OCI-M2 (cell line): ENCODE results near the gene EFNA5.

Experiments used
- DNase-seq: peaks from one replicate; lab custom pipeline; 2025; ENCODE audit not compliant: unreplicated experiment; lab: John Stamatoyannopoulos, UW

EFNA5 gene

GRCh38 chr5:107670932-107671741 is at the start of gene EFNA5:
EFNA5 (minus strand) TSS chr5:107670937.
- no peak for DNase-seq

GRCh38 chr5:107719034-107719606 is 48.4 kb upstream of the EFNA5 start:
- no peak for DNase-seq

GRCh38 chr5:107717816-107718215 is 47.1 kb upstream of the EFNA5 start:
- no peak for DNase-seq

- no peak for DNase-seq
Measured at GRCh38 chr5:107713228-107713627, 42.5 kb upstream of the EFNA5 start.

GRCh38 chr5:107712359-107712870 is 41.7 kb upstream of the EFNA5 start:
- DNase-seq = no peak

GRCh38 chr5:107705402-107706014 is 34.8 kb upstream of the EFNA5 start:
- no peak for DNase-seq

- no peak for DNase-seq
Measured at GRCh38 chr5:107704681-107705401, 34.1 kb upstream of the EFNA5 start.

- DNase-seq = no peak
Measured at GRCh38 chr5:107700481-107700880, 29.7 kb upstream of the EFNA5 start.

- DNase-seq = no peak
Measured at GRCh38 chr5:107699425-107699824, 28.7 kb upstream of the EFNA5 start.

GRCh38 chr5:107698286-107698685 is 27.5 kb upstream of the EFNA5 start:
- DNase-seq = no peak

- DNase-seq = no peak
Measured at GRCh38 chr5:107696498-107696897, 25.8 kb upstream of the EFNA5 start.

GRCh38 chr5:107696080-107696479 is 25.3 kb upstream of the EFNA5 start:
- no peak for DNase-seq

- no peak for DNase-seq
Measured at GRCh38 chr5:107687937-107688336, 17.2 kb upstream of the EFNA5 start.

GRCh38 chr5:107687404-107687803 is 16.7 kb upstream of the EFNA5 start:
- DNase-seq = no peak

- DNase-seq = no peak
Measured at GRCh38 chr5:107682533-107682932, 11.8 kb upstream of the EFNA5 start.

GRCh38 chr5:107680799-107681198 is 10.1 kb upstream of the EFNA5 start:
- DNase-seq = no peak

- no peak for DNase-seq
Measured at GRCh38 chr5:107680099-107680498, 9.4 kb upstream of the EFNA5 start.

GRCh38 chr5:107676702-107677101 is 6.0 kb upstream of the EFNA5 start:
- no peak for DNase-seq

- DNase-seq = no peak
Measured at GRCh38 chr5:107675201-107675600, 4.5 kb upstream of the EFNA5 start.

GRCh38 chr5:107674655-107675054 is 3.9 kb upstream of the EFNA5 start:
- DNase-seq = no peak

- DNase-seq = no peak
Measured at GRCh38 chr5:107673368-107674136, 2.8 kb upstream of the EFNA5 start.
